ENCODE data around the gene KLHL29. TPM values are rescaled to one million over a fixed set of nuclear protein-coding genes. Genes with fewer than 3 reads are reported as not detected.
A peak's percentile ranks its signal among the peaks of the same experiment; 100 is the strongest.

KLHL29 gene
- total RNA-seq, 4 donors from 2014 or later = 4.8 to 17.0 (median 10.5) TPM

DNA sequence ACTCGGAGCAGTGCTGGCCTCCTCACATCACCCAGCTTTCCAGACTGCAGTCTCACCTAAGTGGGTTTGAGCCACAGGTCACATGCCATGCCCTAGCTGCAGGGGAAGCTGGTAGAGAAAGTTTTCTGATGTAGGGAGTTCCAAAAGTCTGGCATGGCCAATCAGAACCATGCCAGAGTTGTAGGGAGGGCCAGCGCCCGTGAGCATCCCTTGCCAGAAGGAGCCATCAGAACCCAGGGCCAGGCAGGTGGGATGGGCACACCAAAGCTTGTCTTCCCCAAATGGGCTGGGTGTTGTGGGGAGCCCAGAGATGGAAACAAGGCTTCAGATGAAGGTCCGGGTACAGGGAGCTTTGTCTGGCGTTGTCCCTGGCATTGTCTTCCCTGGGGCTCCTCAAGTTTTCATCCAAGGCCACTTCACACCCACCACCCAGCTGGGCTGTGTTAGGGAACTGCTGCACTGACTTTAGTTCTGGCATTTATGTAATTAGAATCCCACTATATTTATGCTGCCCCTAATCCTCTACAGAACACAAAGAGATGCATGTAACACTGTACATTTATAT lies 247.9 kb downstream of the KLHL29 start:
- TF ChIP-seq POLR2A (IDR thresholded peaks at IDR 0.05) = no peak
- TF ChIP-seq, protein P1, sequence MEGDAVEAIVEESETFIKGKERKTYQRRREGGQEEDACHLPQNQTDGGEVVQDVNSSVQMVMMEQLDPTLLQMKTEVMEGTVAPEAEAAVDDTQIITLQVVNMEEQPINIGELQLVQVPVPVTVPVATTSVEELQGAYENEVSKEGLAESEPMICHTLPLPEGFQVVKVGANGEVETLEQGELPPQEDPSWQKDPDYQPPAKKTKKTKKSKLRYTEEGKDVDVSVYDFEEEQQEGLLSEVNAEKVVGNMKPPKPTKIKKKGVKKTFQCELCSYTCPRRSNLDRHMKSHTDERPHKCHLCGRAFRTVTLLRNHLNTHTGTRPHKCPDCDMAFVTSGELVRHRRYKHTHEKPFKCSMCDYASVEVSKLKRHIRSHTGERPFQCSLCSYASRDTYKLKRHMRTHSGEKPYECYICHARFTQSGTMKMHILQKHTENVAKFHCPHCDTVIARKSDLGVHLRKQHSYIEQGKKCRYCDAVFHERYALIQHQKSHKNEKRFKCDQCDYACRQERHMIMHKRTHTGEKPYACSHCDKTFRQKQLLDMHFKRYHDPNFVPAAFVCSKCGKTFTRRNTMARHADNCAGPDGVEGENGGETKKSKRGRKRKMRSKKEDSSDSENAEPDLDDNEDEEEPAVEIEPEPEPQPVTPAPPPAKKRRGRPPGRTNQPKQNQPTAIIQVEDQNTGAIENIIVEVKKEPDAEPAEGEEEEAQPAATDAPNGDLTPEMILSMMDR (IDR thresholded peaks at IDR 0.05) = no peak
- DNase-seq = no peak
- Histone ChIP-seq H3K9me3 (no peaks in the 10 kb centered on the region), H3K4me1 (peaks cover 3 to 13% of the 10 kb centered on the region in 2 donors), H3K4me3 (no peak overlapping the region), H3K27ac (no peak overlapping the region), H3K36me3 (no peaks in the 10 kb centered on the region), H3K27me3 (no peaks in the 10 kb centered on the region)
- intact Hi-C loops (cut with DNase I; ENCODE audit: low total_unique reads) = no loop called here

DNA sequence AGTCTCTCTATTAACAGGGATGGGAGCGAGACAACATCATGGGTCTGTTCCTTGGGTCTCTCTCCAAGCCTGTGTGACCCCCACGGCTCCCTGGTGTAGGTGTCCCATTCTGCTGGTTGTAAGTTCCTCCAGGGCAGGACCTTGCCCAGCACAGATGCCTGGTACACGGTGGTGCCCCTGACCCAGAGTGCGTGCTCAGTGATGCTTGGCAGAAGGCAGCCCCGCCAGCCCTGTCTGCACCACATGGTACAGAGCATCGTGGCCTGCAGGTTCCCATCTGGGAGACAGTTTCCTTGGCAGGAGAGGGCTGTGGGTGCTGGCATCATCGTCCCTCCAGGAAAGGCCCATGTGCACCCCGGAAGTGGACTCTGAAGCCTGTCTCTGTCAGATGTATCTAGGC lies 249.0 kb downstream of the KLHL29 start:
- TF ChIP-seq, protein P1 (IDR thresholded peaks at IDR 0.05) = no peak
- no peak for TF ChIP-seq POLR2A (IDR thresholded peaks at IDR 0.05)
- intact Hi-C loops (cut with DNase I; ENCODE audit: low total_unique reads) = no loop called here
- H3K4me1 ChIP-seq = peaks cover 3 to 13% of the 10 kb centered on the region in 2 donors
- H3K36me3 ChIP-seq = no peaks in the 10 kb centered on the region
- no peak overlapping the region for H3K27ac ChIP-seq
- DNase-seq = no peak
- H3K4me3 ChIP-seq = no peak overlapping the region
- H3K9me3 ChIP-seq = no peaks in the 10 kb centered on the region
- no peaks in the 10 kb centered on the region for H3K27me3 ChIP-seq

DNA sequence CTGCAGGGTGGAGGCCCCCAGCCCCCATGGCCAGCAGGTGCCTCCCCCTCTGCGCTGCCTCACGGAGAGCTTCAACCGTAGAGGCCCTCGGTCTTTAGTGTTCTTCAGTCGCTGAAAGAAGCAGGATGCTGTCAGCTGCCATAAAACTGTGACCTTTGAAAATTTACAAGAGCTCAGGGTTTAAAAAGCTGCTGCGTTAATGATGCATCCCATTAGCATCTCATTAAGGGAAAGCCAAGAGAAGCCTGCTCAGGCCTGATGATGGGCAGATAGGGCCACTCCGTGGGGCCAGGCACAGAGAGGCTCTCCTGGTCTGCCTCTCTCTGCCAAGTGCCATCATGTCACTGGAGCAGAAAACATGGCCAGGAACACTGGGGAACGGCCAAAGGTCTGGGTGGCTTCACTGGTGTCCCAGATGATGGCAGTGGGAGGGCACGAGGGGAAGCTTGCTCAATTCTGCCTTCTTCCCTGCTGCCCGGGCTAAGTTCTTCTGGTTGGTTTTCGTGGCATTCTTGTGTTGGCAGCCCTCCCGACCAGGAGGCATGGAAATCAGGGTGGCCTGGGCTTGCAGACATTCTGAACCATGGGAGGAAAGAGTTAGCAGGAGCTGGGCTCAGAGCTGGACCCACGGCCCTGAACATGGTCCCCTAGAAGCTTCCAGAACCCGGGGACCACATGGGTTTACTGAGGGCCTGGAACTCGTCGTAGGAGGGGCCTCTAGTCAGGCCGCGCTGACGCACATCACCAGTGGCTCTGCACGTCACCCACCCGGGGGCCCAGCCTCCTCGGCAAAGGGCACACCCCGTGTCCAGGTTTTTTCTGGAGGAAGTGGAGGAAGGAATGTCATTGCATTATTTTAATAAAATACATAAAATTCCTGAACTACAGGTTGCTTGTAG lies 250.7 kb downstream of the KLHL29 start:
- Histone ChIP-seq H3K27me3 (no peaks in the 10 kb centered on the region), H3K4me3 (no peak overlapping the region), H3K27ac (no peak overlapping the region), H3K36me3 (no peaks in the 10 kb centered on the region), H3K9me3 (no peaks in the 10 kb centered on the region), H3K4me1 (peaks cover 3 to 13% of the 10 kb centered on the region in 2 donors)
- DNase-seq = no peak
- intact Hi-C loops (cut with DNase I; ENCODE audit: low total_unique reads) = no loop called here
- no peak for TF ChIP-seq POLR2A (IDR thresholded peaks at IDR 0.05)
- TF ChIP-seq, protein P1 (IDR thresholded peaks at IDR 0.05) = no peak

DNA sequence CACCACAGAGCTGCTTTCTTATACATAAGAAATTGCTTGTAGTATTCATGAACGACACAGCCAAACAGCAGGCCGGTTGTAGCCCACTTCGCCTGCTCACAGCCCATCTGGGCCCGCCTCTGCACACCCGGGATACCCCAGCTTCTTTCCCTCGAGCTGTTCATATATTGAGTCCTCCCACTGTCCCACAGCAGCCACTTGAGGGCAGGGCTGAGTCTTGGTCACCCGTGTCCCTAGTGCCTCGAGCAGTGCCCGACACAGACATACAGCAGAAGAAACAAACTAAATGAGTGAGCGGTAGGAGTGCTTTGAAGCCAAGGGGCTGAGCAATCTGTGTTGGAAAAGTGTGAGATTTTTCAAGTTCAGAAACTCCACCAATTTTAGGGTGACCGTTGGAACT lies 251.4 kb downstream of the KLHL29 start:
- H3K36me3 ChIP-seq = no peaks in the 10 kb centered on the region
- TF ChIP-seq, protein P1 (IDR thresholded peaks at IDR 0.05) = no peak
- no peak for TF ChIP-seq POLR2A (IDR thresholded peaks at IDR 0.05)
- intact Hi-C loops (cut with DNase I; ENCODE audit: low total_unique reads) = no loop called here
- peak overlapping the region; percentile 48 to 78 for H3K27ac ChIP-seq
- H3K9me3 ChIP-seq = no peaks in the 10 kb centered on the region
- no peak for DNase-seq
- no peak overlapping the region for H3K4me3 ChIP-seq
- H3K4me1 ChIP-seq = peaks cover 3 to 13% of the 10 kb centered on the region in 2 donors
- H3K27me3 ChIP-seq = no peaks in the 10 kb centered on the region
